KMS-11 (cell line): ENCODE results near the gene TCF7L1.
"Not testable (repeated sequence)": the region's sequence is repeated elsewhere in the genome, so short reads cannot be mapped to it uniquely, and the experiment has no call there.

Experiments
- H2AFZ ChIP-seq: fragments of 200-600 bp; sonication (generic); 2 replicates; pipeline ENCODE4 v1.6.1; 2016; ENCODE audit warnings: antibody characterized with exemption, mixed run types, low read depth
- H3K27ac ChIP-seq: fragments of 200-600 bp; sonication (generic); 2 replicates; pipeline ENCODE4 v1.6.1; 2016; ENCODE audit warnings: mild to moderate bottlenecking, mixed run types
- H3K27me3 ChIP-seq: fragments of 200-600 bp; sonication (generic); 2 replicates; pipeline ENCODE4 v1.6.1; 2017; ENCODE audit warnings: mild to moderate bottlenecking, low read depth, mixed run types, moderate library complexity; ENCODE audit not compliant: insufficient read depth
- H3K36me3 ChIP-seq: fragments of 200-600 bp; sonication (generic); 2 replicates; pipeline ENCODE4 v1.6.1; 2017; ENCODE audit warnings: mild to moderate bottlenecking, mixed run types; ENCODE audit not compliant: insufficient read depth
- H3K4me1 ChIP-seq: fragments of 200-600 bp; sonication (generic); 2 replicates; pipeline ENCODE4 v1.6.1; 2016; ENCODE audit warnings: mild to moderate bottlenecking, low read depth, mixed run types; ENCODE audit not compliant: poor library complexity, severe bottlenecking
- H3K4me2 ChIP-seq: fragments of 200-600 bp; sonication (generic); 2 replicates; pipeline ENCODE4 v1.7.0; 2016; ENCODE audit warnings: mild to moderate bottlenecking, mixed run types
- H3K4me3 ChIP-seq: fragments of 200-600 bp; sonication (generic); IDR thresholded peaks from 2 replicates; pipeline ENCODE4 v1.6.1; 2017; ENCODE audit warnings: low read depth, low read length, mixed read lengths; ENCODE audit not compliant: insufficient read depth
- H3K79me2 ChIP-seq: fragments of 200-600 bp; sonication (generic); 2 replicates; pipeline ENCODE4 v1.6.1; 2016; ENCODE audit warnings: low read depth, mixed run types; ENCODE audit not compliant: insufficient read depth
- H3K9ac ChIP-seq: fragments of 200-600 bp; sonication (generic); 2 replicates; pipeline ENCODE4 v1.6.1; 2016; ENCODE audit warnings: mild to moderate bottlenecking, mixed run types
- H4K20me1 ChIP-seq: fragments of 200-600 bp; sonication (generic); 2 replicates; pipeline ENCODE4 v1.6.1; 2016; ENCODE audit warnings: mild to moderate bottlenecking, mixed run types; ENCODE audit not compliant: insufficient read depth
- CTCF ChIP-seq: fragments of 200-600 bp; sonication (generic); conservative IDR thresholded peaks from 2 replicates; pipeline ENCODE4 v1.6.1; 2017; ENCODE audit warnings: low read depth, mild to moderate bottlenecking, antibody characterized with exemption, low read length, moderate library complexity, mixed read lengths

TCF7L1 gene

GRCh38 chr2:85314884-85315242 is 181.7 kb downstream of the TCF7L1 start:
- no peaks in the 10 kb centered on the region for H4K20me1 ChIP-seq

GRCh38 chr2:85315921-85316320 is 182.7 kb downstream of the TCF7L1 start:
- not testable (repeated sequence) for H3K9ac ChIP-seq, H3K4me3 ChIP-seq, H3K36me3 ChIP-seq, H3K27me3 ChIP-seq, H3K79me2 ChIP-seq, H3K27ac ChIP-seq, H3K4me1 ChIP-seq, H4K20me1 ChIP-seq, H2AFZ ChIP-seq, H3K4me2 ChIP-seq

More at GRCh38 chr2:85314884-85315242, 181.7 kb downstream of the TCF7L1 start:
- H3K27me3 ChIP-seq = no peaks in the 10 kb centered on the region
- no peak for TF ChIP-seq CTCF
- H3K4me2 ChIP-seq = no peak overlapping the region
- H3K36me3 ChIP-seq = no peaks in the 10 kb centered on the region
- no peaks in the 10 kb centered on the region for H3K79me2 ChIP-seq
- H3K27ac ChIP-seq = no peak overlapping the region
- H3K4me3 ChIP-seq = no peak overlapping the region
- H2AFZ ChIP-seq = no peak overlapping the region
- no peak overlapping the region for H3K9ac ChIP-seq
- H3K4me1 ChIP-seq = peaks cover 18% of the 10 kb centered on the region

GRCh38 chr2:85318222-85319074 is 185.3 kb downstream of the TCF7L1 start:
- Histone ChIP-seq H4K20me1 (no peaks in the 10 kb centered on the region), H3K36me3 (no peaks in the 10 kb centered on the region; the same call in 1 of the 2 replicates), H3K4me2 (no peak overlapping the region), H3K27ac (no peak overlapping the region), H3K27me3 (no peaks in the 10 kb centered on the region), H3K79me2 (peaks cover 8% of the 10 kb centered on the region), H3K4me1 (no peaks in the 10 kb centered on the region), H3K9ac (no peak overlapping the region), H3K4me3 (no peak overlapping the region), H2AFZ (no peak overlapping the region)
- TF ChIP-seq CTCF = no peak

- no peak overlapping the region for H2AFZ ChIP-seq
- no peak for TF ChIP-seq CTCF
- no peaks in the 10 kb centered on the region; the same call in 1 of the 2 replicates for H3K36me3 ChIP-seq
- no peaks in the 10 kb centered on the region for H4K20me1 ChIP-seq
- no peak overlapping the region for H3K4me3 ChIP-seq
- H3K4me2 ChIP-seq = no peak overlapping the region
- no peak overlapping the region for H3K27ac ChIP-seq
- H3K4me1 ChIP-seq = peaks cover 3% of the 10 kb centered on the region
- H3K79me2 ChIP-seq = peaks cover 19% of the 10 kb centered on the region
- H3K27me3 ChIP-seq = no peaks in the 10 kb centered on the region
- H3K9ac ChIP-seq = no peak overlapping the region
Observed at GRCh38 chr2:85319796-85320195, 186.6 kb downstream of the TCF7L1 start.

GRCh38 chr2:85323351-85323987 is 190.3 kb downstream of the TCF7L1 start:
- Histone ChIP-seq H4K20me1 (0 out of 2 replicates have a peak, but pooled peaks cover 8% of the 10 kb centered on the region), H3K27me3 (no peaks in the 10 kb centered on the region), H3K36me3 (no peaks in the 10 kb centered on the region; the same call in 1 of the 2 replicates), H3K4me3 (no peak overlapping the region), H3K4me2 (no peak overlapping the region), H2AFZ (no peak overlapping the region), H3K4me1 (peaks cover 25% of the 10 kb centered on the region), H3K9ac (no peak overlapping the region), H3K27ac (no peak overlapping the region), H3K79me2 (peaks cover 48% of the 10 kb centered on the region)
- TF ChIP-seq CTCF = no peak

- peaks cover 30% of the 10 kb centered on the region for H3K4me1 ChIP-seq
- H3K4me2 ChIP-seq, H4K20me1 ChIP-seq, H3K9ac ChIP-seq, H2AFZ ChIP-seq, H3K4me3 ChIP-seq, H3K27me3 ChIP-seq, H3K27ac ChIP-seq, H3K36me3 ChIP-seq: not testable (repeated sequence)
- peaks cover 48% of the 10 kb centered on the region for H3K79me2 ChIP-seq
Observed at GRCh38 chr2:85323988-85324367, 190.8 kb downstream of the TCF7L1 start.
